GM12878 (cell line): ENCODE data around the gene OR51D1. TPM values are rescaled to one million over a fixed set of nuclear protein-coding genes. Genes with fewer than 3 reads are reported as not detected.

Experiments used
- ATAC-seq: fragments of 200-7000 bp; cut with Tn5 transposase; 3 replicates; pipeline ENCODE4 v1.9.1; 2020; ENCODE audit warnings: mild to moderate bottlenecking, moderate library complexity
- BruUV-seq: library from RNA; stranded (reverse); fragments of 400-500 nt; replicated peaks from 2 replicates; lab custom pipeline; 2021; lab: Mats Ljungman, UMichigan
- CTCF ChIA-PET: fragments of 300-600 bp; sonication (Branson Sonifier 250); formaldehyde crosslinking; extraction: SDS; loops from one replicate; lab custom pipeline; 2021; ENCODE audit warnings: inconsistent platforms; lab: Yijun Ruan, JAX
- POLR2A ChIA-PET: fragments of 350-600 bp; formaldehyde crosslinking; extraction: SDS; loops from one replicate; lab custom pipeline; 2021; ENCODE audit warnings: inconsistent platforms; lab: Charles Lee
- RAD21 ChIA-PET: fragments of 300-600 bp; sonication (Branson Sonifier 250); formaldehyde crosslinking; loops from one replicate; lab custom pipeline; 2023; ENCODE audit warnings: antibody characterized with exemption; ENCODE audit not compliant: unreplicated experiment; lab: Charles Lee
- SMC1A ChIA-PET: fragments of 300-600 bp; sonication (Branson Sonifier 250); formaldehyde crosslinking; loops from one replicate; lab custom pipeline; 2023; ENCODE audit not compliant: unreplicated experiment, uncharacterized antibody; lab: Charles Lee
- DNase-seq: peaks from one replicate; pipeline ENCODE4 v3.0.0-alpha.2; 2011; ENCODE audit warnings: low read depth, low spot score
- FAIRE-seq: peaks from 3 replicates; lab custom pipeline; 2011; peaks lifted over from hg19 to GRCh38; lab: Jason Lieb, UNC
- H2AFZ ChIP-seq: 2 replicates; pipeline ENCODE4 v1.6.0; 2011; ENCODE audit warnings: low read depth, low read length, control low read depth; ENCODE audit not compliant: control insufficient read depth
- H3K27ac ChIP-seq: 2 replicates; pipeline ENCODE4 v1.5.1; 2011; ENCODE audit warnings: control low read depth; ENCODE audit not compliant: control insufficient read depth, insufficient read depth
- H3K27me3 ChIP-seq, 2 experiments: replicated peaks in 1 of 2; 2 replicates each; pipeline versions ENCODE4 v1.6.0 to v1.6.1; 2011; ENCODE audit warnings: low read length in 1 of 2; ENCODE audit not compliant: control insufficient read depth in 2 of 2, insufficient read depth in 2 of 2
- H3K36me3 ChIP-seq, 2 experiments: 2 replicates each; pipeline ENCODE4 v1.5.1; 2011; ENCODE audit warnings: low read length in 1 of 2; ENCODE audit not compliant: control insufficient read depth in 2 of 2, insufficient read depth in 2 of 2
- H3K4me1 ChIP-seq: 2 replicates; pipeline ENCODE4 v1.6.1; 2011; ENCODE audit warnings: mild to moderate bottlenecking, low read length, moderate library complexity, mixed read lengths; ENCODE audit not compliant: control insufficient read depth, insufficient read depth
- H3K4me2 ChIP-seq: 2 replicates; pipeline ENCODE4 v1.6.0; 2011; ENCODE audit warnings: control low read depth; ENCODE audit not compliant: control insufficient read depth, insufficient read depth
- H3K4me3 ChIP-seq: fragments of 200-600 bp; sonication (generic); 2 replicates; pipeline ENCODE4 v1.5.1; 2016
- H3K79me2 ChIP-seq: 2 replicates; pipeline ENCODE4 v1.6.0; 2011; ENCODE audit warnings: low read length; ENCODE audit not compliant: control insufficient read depth, insufficient read depth
- H3K9ac ChIP-seq: 2 replicates; pipeline ENCODE4 v1.8.0; 2011; ENCODE audit warnings: low read length, control low read depth, mixed read lengths; ENCODE audit not compliant: control insufficient read depth, insufficient read depth
- H3K9me3 ChIP-seq: replicated peaks from 3 replicates; pipeline ENCODE4 v1.5.1; 2011; ENCODE audit warnings: mild to moderate bottlenecking, low read length; ENCODE audit not compliant: control insufficient read depth, insufficient read depth
- H4K20me1 ChIP-seq: 2 replicates; pipeline ENCODE4 v1.6.0; 2011; ENCODE audit not compliant: control insufficient read depth, insufficient read depth
- ESRRA ChIP-seq: IDR thresholded peaks from 2 replicates; pipeline ENCODE4 v1.6.1; 2012; ENCODE audit warnings: mild to moderate bottlenecking, low read length, improper control_type of control experiment
- WGBS: methylation state at CpG from one replicate; pipeline ENCODE4 v1.1.6; 2016; ENCODE audit warnings: low lambda C conversion rate; ENCODE audit not compliant: insufficient replicate concordance, insufficient coverage; ENCODE audit errors: missing lambda C conversion rate; 5-methylcytosine and 5-hydroxymethylcytosine counted together
- in situ Hi-C: fragments of 300-500 bp; cut with MboI; formaldehyde crosslinking; loops from 9 replicates; pipeline ENCODE4 v1.14.3; 2018; ENCODE audit warnings: mixed read lengths
- intact Hi-C: fragments of 100-400 bp; cut with micrococcal nuclease; formaldehyde crosslinking; loops from one replicate; pipeline ENCODE4 v1.14.2; 2022; ENCODE audit not compliant: unreplicated experiment
- polyA plus RNA-seq, 11 experiments: library from polyadenylated mRNA; depleted of rRNA in 4 of 11; unstranded in 6 of 11; stranded (reverse) in 5 of 11; fragments of >200 nt; fragmentation: Nextera tagmentation in 4 of 11; fragmentation: Illumina TruSeq in 1 of 11; extraction: Ambion mirVana in 4 of 11; extraction: Trizol in 1 of 11; gene quantifications; 1 replicate in 1 of 11; 2 replicates in 10 of 11; pipeline versions ENCODE4 v1.2.1 to v1.2.3, GENCODE V29; 2011 to 2016; ENCODE audit warnings: inconsistent platforms in 2 of 11, missing spikeins in 2 of 11, low read depth in 1 of 11
- total RNA-seq, 4 experiments: library from RNA; depleted of rRNA in 3 of 4; stranded (reverse); fragments of >200 nt in 3 of 4; fragmentation: Illumina TruSeq in 1 of 4; extraction: Trizol in 1 of 4; gene quantifications; 2 replicates each; pipeline versions ENCODE4 v1.2.1 to v1.2.3, GENCODE V29; 2013 to 2021
- TF ChIP-seq, protein P1 (sequence below): fragments of 450-650 bp; conservative IDR thresholded peaks from 2 replicates; pipeline ENCODE4 v1.6.1; 2017; ENCODE audit warnings: mild to moderate bottlenecking, moderate library complexity
- TF ChIP-seq, protein P2 (sequence below): fragments of 150-350 bp; IDR thresholded peaks from 2 replicates; pipeline ENCODE4 v1.6.1; 2016; ENCODE audit warnings: low read depth, low read length

Gene OR51D1
- total and polyA plus RNA-seq, 10 of the 15 experiments (the other 5 are each of a cell fraction or from before 2014, with no cell fraction given): 0.06 TPM; not detected in 9

DNA sequence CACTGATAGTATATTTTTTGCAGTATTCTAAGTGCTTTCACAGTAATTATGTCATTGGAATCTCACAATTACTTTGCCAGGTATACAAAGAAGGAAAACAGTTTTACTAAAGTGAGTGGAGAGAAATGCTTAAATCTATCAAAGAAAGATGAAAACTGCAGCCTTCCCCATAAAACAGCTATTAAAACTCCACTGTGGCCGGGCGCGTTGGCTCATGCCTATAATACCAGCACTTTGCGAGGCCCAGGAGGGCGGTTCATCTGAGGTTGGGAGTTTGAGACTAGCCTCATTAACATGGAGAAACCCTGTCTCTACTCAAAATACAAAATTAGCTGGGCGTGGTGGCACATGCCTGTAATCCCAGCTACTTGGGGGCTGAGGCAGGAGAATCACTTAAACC, 25.6 kb downstream of the OR51D1 start (continued):
- TF ChIP-seq, protein P1, sequence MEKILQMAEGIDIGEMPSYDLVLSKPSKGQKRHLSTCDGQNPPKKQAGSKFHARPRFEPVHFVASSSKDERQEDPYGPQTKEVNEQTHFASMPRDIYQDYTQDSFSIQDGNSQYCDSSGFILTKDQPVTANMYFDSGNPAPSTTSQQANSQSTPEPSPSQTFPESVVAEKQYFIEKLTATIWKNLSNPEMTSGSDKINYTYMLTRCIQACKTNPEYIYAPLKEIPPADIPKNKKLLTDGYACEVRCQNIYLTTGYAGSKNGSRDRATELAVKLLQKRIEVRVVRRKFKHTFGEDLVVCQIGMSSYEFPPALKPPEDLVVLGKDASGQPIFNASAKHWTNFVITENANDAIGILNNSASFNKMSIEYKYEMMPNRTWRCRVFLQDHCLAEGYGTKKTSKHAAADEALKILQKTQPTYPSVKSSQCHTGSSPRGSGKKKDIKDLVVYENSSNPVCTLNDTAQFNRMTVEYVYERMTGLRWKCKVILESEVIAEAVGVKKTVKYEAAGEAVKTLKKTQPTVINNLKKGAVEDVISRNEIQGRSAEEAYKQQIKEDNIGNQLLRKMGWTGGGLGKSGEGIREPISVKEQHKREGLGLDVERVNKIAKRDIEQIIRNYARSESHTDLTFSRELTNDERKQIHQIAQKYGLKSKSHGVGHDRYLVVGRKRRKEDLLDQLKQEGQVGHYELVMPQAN: no peak

DNA sequence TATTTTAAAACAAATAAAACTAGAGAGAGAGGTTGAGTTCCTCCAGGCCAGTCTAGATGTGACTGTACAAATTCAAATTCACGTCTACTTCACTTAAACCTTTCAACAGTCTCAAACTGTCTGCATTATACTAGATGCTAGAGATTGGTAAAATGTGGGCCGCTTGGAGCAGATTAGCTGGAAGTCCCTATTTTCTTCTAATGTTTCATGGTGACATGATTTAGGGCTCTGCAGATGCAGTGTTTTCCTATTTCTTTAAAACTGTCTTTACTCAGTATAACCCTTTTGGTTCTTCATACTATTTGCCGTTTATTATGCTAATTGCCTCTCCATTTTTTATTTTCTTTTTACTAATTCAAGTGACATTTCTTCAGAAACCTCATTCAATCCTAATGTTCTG, 26.9 kb downstream of the OR51D1 start:
- WGBS: 43% methylated on average over 3 of the region's 3 CpGs
- no peaks in the 10 kb centered on the region for H4K20me1 ChIP-seq
- no peak overlapping the region for H3K9ac ChIP-seq
- H2AFZ ChIP-seq: no peak overlapping the region
- no peaks in the 10 kb centered on the region for H3K36me3 ChIP-seq
- no peak overlapping the region for H3K4me3 ChIP-seq
- ATAC-seq (no peak), DNase-seq (no peak), FAIRE-seq (no peak)
- no peaks in the 10 kb centered on the region; a peak in 1 of 4 replicates for H3K27me3 ChIP-seq
- SMC1A ChIA-PET: no interaction called here
- no peaks in the 10 kb centered on the region for H3K79me2 ChIP-seq
- no TSS peak for BruUV-seq
- TF ChIP-seq, protein P2, sequence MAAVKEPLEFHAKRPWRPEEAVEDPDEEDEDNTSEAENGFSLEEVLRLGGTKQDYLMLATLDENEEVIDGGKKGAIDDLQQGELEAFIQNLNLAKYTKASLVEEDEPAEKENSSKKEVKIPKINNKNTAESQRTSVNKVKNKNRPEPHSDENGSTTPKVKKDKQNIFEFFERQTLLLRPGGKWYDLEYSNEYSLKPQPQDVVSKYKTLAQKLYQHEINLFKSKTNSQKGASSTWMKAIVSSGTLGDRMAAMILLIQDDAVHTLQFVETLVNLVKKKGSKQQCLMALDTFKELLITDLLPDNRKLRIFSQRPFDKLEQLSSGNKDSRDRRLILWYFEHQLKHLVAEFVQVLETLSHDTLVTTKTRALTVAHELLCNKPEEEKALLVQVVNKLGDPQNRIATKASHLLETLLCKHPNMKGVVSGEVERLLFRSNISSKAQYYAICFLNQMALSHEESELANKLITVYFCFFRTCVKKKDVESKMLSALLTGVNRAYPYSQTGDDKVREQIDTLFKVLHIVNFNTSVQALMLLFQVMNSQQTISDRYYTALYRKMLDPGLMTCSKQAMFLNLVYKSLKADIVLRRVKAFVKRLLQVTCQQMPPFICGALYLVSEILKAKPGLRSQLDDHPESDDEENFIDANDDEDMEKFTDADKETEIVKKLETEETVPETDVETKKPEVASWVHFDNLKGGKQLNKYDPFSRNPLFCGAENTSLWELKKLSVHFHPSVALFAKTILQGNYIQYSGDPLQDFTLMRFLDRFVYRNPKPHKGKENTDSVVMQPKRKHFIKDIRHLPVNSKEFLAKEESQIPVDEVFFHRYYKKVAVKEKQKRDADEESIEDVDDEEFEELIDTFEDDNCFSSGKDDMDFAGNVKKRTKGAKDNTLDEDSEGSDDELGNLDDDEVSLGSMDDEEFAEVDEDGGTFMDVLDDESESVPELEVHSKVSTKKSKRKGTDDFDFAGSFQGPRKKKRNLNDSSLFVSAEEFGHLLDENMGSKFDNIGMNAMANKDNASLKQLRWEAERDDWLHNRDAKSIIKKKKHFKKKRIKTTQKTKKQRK: no peak
- TF ChIP-seq ESRRA: no peak
- POLR2A ChIA-PET: no interaction called here
- H3K4me2 ChIP-seq: no peak overlapping the region
- CTCF ChIA-PET: no interaction called here
- intact Hi-C loops: no loop called here
- H3K4me1 ChIP-seq: no peaks in the 10 kb centered on the region
- no peak overlapping the region for H3K27ac ChIP-seq
- RAD21 ChIA-PET: no interaction called here
- H3K9me3 ChIP-seq: no peaks in the 10 kb centered on the region
- in situ Hi-C loops: no loop called here
